RWPE1 (cell line): ENCODE data around the gene GCH1.

Experiments
- CTCF ChIA-PET: fragments of 350-600 bp; sonication (Branson Sonifier 250); formaldehyde crosslinking; extraction: SDS; loops from one replicate; lab custom pipeline; 2021; lab: Yijun Ruan, JAX
- POLR2A ChIA-PET: fragments of 400-600 bp; formaldehyde crosslinking; extraction: SDS; loops from one replicate; lab custom pipeline; 2020; ENCODE audit warnings: antibody characterized with exemption; ENCODE audit not compliant: low non-redundant PET; lab: Yijun Ruan, JAX
- DNase-seq: peaks from one replicate; pipeline ENCODE4 v3.0.0; 2012; ENCODE audit warnings: low spot score
- H3K27ac ChIP-seq: fragments of 450-650 bp; 2 replicates; pipeline ENCODE4 v1.5.1; 2017
- TF ChIP-seq, protein P1 (sequence below): fragments of 450-650 bp; conservative IDR thresholded peaks from 2 replicates; pipeline ENCODE4 v1.5.1; 2017; ENCODE audit warnings: low read depth, mild to moderate bottlenecking

GCH1 gene

DNA sequence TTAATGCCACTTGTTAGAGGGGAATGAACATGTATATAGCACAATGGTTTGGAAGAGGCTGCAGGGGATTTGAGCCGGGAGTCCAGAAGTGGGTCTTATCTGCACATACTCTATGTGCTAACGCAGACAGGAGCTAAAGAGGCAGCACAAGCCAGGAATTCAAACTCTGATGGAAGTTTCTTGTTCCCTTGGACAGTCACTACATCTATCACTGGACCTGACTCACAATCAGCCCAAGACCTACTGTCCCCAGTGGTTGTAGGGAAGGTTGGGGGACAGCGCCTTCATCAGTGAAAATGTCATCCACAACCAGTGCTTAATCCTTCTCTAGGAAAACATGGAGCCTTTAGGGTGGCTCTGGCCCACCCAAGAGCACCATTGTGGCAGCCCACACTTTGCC, 107.8 kb downstream of the GCH1 start:
- TF ChIP-seq, protein P1, sequence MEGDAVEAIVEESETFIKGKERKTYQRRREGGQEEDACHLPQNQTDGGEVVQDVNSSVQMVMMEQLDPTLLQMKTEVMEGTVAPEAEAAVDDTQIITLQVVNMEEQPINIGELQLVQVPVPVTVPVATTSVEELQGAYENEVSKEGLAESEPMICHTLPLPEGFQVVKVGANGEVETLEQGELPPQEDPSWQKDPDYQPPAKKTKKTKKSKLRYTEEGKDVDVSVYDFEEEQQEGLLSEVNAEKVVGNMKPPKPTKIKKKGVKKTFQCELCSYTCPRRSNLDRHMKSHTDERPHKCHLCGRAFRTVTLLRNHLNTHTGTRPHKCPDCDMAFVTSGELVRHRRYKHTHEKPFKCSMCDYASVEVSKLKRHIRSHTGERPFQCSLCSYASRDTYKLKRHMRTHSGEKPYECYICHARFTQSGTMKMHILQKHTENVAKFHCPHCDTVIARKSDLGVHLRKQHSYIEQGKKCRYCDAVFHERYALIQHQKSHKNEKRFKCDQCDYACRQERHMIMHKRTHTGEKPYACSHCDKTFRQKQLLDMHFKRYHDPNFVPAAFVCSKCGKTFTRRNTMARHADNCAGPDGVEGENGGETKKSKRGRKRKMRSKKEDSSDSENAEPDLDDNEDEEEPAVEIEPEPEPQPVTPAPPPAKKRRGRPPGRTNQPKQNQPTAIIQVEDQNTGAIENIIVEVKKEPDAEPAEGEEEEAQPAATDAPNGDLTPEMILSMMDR, result no peak
- ChIA-PET POLR2A (no interaction called here), CTCF (interaction anchor here (0.5 to 1.1 kb wide), 2 partner anchors 9 to 54 kb away, joined by 3 to 4 read pairs; no protein-coding TSS in a partner anchor)
- no peak for DNase-seq
- H3K27ac ChIP-seq, result no peak overlapping the region

GRCh38 chr14:54794159-54794558, 108.5 kb downstream of the GCH1 start:
- H3K27ac ChIP-seq, result no peak overlapping the region
- ChIA-PET CTCF (interaction anchor here (1.1 kb wide), 1 partner anchor 10 kb away, joined by 3 read pairs; no protein-coding TSS in a partner anchor), POLR2A (no interaction called here)
- no peak for DNase-seq
- TF ChIP-seq, protein P1, result no peak

DNA sequence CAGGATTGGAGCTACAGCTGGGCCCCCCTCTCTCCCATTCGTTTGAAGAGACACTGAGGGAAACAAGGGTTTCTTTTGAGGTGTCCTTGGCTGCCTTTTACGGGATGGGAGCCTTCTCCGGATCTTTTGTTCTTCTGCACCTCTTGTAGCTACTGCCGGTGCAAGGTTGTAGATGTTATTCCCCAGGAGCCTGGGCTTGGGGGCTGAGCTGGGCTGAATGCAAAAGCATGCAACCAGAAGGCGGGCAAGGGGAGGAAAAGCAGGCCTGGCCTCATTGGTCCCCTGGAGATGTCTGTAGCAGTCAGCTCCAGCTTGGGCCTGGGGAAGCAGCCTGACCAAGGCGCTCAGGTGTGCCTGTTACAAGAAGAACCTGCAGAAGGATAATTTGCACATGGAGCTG, 110.3 kb downstream of the GCH1 start:
- DNase-seq, result no peak
- no peak overlapping the region for H3K27ac ChIP-seq
- CTCF ChIA-PET, result interaction anchor here (0.6 to 1.1 kb wide), 3 partner anchors 78 to 228 kb away, joined by 3 to 4 read pairs (median 3); partner anchors contain the start of gene SAMD4A
- TF ChIP-seq, protein P1, result no peak
- POLR2A ChIA-PET, result no interaction called here
